Body of pancreas (tissue), 4 donors: ENCODE results near the gene CDC42EP5.

Experiments
- POLR2A ChIP-seq, 3 donors: fragments of 450-650 bp; IDR thresholded peaks; one replicate each; pipeline ENCODE4 v1.6.1; 2016; ENCODE audit warnings: antibody characterized with exemption in 3 of 3, mild to moderate bottlenecking in 2 of 3
- TF ChIP-seq, protein P1 (sequence below), 7 experiments: fragments of 450-650 bp in 4 of 7; fragments of 200-600 bp in 3 of 7; sonication (generic) in 3 of 7; IDR thresholded peaks; one replicate each; pipeline ENCODE4 v1.5.1; 2016 to 2019; ENCODE audit warnings: antibody characterized with exemption in 7 of 7

DNA sequence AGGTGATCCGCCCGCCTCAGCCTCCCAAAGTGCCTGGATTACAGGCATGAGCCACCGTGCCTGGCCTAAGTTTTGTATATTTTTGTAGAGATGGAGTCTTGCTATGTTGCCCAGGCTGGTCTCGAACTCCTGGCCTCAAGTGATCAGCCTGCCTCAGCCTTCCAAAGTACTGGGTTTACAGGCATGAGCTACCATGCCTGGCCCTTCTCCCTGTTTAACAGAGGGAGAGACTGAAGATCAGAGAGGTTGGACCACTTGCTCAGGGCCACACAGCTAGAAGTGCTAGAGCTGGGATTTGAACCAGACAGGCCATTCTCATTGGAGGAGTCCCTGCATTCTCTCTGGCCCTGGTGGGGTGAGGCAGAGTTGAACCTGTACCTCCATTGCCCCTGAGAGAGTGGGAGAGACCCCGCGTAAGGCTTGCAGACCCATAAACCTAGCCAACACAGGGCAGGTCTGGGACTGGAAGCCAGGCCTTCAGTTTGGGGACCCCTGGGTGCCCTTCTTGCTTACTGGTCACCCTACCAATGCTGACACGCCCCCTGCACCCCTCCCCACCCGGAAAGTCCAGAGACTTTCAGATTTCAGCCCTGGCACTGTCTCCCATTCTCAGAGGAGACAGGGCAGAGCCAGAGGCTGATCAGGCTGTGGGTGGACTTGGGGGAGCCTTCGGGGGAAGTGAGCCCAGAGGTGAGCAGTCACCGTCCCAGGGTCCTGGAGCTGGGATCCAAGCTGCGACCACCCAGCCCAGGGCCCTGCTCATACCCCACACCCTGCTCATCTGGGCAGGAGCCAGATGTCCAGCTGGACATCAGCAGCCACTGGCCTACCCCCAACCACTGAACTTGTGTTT, 44.5 kb downstream of the CDC42EP5 start:
- no peak for TF ChIP-seq POLR2A (IDR thresholded peaks at IDR 0.05)
- TF ChIP-seq, protein P1, sequence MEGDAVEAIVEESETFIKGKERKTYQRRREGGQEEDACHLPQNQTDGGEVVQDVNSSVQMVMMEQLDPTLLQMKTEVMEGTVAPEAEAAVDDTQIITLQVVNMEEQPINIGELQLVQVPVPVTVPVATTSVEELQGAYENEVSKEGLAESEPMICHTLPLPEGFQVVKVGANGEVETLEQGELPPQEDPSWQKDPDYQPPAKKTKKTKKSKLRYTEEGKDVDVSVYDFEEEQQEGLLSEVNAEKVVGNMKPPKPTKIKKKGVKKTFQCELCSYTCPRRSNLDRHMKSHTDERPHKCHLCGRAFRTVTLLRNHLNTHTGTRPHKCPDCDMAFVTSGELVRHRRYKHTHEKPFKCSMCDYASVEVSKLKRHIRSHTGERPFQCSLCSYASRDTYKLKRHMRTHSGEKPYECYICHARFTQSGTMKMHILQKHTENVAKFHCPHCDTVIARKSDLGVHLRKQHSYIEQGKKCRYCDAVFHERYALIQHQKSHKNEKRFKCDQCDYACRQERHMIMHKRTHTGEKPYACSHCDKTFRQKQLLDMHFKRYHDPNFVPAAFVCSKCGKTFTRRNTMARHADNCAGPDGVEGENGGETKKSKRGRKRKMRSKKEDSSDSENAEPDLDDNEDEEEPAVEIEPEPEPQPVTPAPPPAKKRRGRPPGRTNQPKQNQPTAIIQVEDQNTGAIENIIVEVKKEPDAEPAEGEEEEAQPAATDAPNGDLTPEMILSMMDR (IDR thresholded peaks at IDR 0.05), result no peak
